Measurements from ENCODE around the gene TOX3.

The TOX3 gene

GRCh38 chr16:52547004-52547833 is at the start of gene TOX3:
Gene TOX3 (minus strand): TSS chr16:52547143. CDS start chr16:52546723, 420 bp downstream.
- DNase-seq, result peak; percentile 7 to 30

- no peak for DNase-seq
These were observed 45.8 kb upstream of the TOX3 start for GRCh38 chr16:52592778-52593177.

- no peak for DNase-seq
These were observed 45.1 kb upstream of the TOX3 start for GRCh38 chr16:52591934-52592592.

DNA sequence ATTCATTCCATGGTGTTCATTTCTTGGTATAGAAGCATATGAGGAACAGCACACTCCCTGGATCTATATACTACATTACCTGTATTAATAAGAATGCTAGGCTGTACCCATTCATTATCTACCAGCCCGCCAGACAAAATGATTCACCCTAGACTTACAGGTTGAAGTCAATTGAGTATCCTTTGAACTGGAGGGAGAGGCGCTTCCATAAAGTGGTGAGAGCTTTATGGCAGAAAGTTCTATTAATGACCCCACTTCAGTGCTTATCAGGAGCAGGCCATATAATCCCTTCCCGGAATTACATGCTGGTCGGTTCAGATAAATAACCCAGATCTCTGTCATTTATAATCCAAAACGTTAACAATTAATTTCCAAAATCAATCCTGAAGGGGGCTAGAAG is 44.5 kb upstream of the TOX3 start:
- DNase-seq, result no peak

DNA sequence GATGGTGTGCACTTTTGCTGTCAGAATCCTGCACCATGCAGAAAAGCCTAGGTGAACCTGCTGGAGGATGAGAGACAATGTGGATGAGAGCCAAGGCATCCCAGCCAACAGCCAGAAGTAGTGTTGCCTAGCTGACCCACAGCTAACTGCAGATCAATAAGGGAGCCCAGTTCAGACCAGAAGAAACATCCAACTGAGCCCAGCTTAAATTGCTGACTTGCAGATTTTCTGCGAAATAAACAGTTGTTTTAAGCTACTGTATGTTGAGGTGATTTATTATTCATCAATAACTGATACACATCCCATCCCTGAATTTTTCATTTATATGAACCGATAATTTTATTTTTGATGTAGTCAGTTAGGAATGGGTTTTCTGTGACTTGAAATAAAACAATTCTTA is 39.2 kb upstream of the TOX3 start:
- DNase-seq, result no peak

DNA sequence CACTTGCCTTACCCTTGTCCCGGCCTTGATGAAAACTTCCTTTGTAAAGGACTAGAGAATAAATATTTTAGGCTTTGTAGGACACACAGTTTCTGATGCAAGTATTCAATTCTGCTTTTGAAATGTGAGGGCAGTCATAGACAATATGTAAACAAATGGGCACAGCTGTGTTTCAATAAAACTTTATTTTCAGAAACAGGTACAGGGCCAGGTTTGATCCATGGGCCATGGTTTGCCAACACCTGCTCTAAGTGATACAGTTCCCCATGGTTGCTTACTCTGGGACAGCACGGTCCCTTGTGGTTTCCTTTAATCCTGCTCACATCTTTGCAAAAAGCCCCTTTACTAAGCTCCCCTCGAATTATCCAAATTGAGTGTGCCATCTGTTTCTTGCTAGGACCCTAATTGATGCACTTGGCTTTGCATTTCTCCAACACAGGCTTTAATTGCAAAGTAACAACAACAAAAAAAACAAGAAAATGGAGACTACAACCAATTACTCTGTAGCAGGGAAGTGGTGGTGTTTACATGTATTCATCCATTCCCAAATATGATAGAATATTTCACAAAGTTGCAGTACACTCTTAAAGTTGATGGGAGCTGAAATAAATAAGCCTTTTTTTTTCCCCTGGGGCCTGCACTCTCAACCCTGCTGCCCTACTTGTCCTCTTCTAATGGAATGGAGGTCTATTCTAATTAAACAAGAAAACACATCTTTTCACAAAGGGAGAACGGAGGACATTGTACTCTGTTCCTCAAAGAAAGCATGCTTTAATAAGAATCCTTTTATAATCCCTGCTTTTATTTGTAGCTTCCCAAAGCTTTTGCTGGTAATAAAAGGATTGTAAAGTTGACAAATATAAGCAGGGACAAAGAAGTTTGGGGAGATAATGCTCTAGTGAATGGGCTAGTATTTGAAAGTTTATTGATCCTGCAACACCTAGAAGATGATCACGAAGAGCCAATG is 37.7 kb upstream of the TOX3 start:
- no peak for DNase-seq

- no peak for DNase-seq
These were observed 34.6 kb upstream of the TOX3 start for GRCh38 chr16:52581530-52581929.

DNA sequence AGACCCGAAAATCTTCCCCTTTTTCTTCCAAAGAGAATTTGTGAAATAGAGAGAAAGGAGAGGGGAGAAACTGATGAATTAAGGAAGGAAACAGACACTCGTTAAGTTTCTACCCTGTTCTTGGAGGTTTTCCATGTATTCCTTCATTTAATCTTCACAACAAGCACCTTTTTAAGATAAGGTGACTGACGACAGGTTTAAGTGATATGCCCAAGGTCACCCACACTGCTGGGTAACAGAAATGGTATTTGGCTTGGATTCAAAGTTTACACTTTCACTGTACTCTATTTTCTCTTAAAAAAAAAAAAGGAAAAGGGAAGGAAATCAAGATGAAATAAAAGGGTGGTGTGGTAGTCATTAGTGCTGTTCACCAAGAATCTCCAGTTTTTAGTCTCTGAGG is 33.5 kb upstream of the TOX3 start:
- no peak for DNase-seq

DNA sequence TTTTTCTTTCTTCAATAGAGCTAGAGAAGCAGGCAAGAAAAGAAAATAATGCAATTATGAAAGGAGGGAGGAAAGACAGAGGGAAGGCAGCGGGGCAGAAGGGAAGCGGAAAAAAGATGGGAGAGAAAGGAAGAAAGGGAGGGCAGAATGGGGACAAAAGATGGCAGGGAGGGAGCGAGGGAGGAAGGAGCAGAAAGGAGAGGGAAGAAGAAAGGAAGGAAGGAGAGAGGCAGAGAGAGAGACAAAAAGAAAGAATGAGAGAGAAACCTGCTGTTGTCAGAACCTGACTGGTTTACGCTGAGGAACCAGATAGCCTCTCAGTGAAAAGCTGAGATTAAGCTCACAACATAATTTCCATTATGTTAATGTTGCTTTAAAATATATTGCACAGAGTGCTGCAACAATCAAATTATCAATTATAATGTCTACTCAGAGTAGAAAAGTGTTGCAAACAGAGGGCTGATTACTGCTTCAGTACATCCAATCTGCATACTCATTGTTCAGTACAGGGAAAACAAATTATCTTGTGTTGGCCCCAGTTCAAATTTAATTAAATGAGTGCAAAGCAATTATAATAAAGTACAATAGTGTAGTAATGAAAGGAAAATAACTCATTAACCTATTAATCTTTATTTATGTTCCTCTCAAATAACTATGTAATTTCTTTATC is 32.0 kb upstream of the TOX3 start:
- DNase-seq, result no peak

DNA sequence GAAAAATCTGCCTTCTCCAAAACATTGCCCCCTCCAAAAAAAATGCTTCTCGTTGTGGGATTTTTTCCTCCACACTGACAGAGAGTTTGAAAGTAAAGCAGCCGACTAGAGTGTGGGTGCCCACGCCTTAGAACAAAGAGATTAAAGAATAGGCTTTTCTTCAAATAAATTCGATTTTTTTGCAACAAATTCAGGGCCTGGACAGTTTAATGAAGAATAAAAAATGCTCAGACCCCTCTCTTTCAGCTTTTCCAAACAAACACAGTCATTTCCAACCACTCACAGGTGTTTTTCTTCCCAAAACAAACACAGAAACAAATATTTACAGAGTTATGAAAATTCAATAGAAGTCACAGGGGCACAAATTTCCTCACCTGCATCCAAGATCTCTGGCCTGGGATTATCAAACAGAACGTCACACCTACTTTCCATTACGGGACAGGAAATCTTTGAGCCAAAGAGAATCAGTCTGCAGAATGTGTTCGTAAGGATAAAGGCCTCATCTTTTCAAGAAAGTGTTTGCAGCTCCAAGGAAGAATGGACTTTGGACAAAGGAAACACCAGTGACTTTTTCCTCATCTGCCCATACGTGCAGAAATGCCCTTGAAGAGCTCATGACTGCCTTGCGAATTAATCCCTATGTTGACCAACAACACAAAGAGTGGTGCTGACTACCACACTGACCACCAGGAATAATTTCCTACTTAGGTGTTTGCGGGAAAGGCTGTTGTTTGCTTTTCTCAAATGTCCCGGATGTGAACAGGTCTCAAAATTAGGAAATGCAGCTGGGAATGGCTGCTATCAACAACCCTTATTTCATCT is 31.3 kb upstream of the TOX3 start:
- peak in 1 of 2 experiments; percentile 12 for DNase-seq

DNA sequence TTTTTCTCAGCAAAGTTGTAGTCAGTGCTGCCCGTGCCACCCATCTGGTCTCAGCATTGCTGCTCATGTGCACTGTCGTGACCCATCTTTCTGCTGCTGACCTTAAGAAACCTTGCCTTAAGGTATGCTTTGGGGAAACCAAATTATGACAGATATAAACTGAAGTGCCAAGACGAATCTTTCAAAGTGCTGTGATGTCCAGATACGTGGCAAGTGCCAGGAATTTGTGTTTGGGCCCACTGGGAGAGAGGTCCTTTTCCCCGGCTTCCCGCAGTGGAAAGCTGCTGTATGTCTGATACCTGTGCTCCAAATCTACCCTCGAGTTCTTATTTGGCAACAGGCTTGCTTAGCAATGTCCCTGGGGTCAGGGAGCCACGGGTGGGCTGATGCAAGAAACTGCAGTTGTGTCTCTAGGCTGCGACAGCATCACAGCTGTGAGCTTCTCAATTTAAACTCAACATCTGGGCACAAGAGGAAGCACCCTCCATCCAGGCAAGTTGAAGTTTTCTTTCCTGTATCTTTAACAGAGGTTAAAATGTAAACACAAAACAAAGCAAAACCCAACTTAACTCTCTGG is 30.3 kb upstream of the TOX3 start:
- DNase-seq, result no peak

DNA sequence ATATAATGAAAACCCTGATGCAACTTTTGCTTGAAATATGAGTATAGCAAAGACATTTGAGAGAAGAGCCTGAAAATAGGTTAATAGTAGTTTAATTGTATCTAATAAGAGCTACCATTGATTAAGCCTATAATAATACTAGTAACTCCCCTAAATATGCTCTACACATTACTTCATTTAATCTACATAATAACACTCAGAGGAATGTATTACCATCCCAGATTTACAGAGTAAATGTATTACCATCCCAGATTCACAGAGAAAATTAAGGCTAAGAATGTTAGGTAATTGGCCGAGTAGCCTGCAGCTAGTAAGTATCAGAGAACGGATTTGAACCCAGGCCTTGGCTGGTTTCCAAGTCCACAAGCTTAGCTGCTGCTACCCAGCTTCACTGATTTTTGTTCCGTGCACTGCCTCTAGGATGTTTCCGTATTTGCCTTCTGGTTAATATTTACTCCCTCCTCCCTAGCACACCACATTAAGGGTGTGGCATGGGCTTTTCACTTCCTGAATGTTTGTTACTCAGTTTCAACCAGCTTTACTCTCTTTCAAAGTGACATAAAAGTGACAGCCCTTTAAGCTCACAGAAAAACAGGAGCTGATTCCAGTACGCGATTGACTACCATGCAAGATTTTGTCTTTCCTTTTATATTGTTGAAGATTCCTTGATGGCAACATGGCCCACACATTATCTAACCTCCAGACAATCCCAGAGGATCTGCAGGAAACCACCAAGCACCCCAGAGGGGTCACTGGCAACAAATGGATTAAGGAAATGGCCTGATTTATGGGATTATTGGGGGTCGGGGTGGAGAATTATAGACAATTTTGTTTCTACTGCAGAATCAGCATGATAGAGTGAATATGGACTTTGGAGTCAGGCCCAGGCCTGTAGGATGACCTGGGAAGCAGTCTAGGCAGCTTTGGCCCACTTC is 26.7 kb upstream of the TOX3 start:
- no peak for DNase-seq

- peak in 1 of 2 experiments; percentile 10 for DNase-seq
These were observed 25.7 kb upstream of the TOX3 start for GRCh38 chr16:52572656-52573055.

- DNase-seq, result no peak
These were observed 23.6 kb upstream of the TOX3 start for GRCh38 chr16:52570495-52571091.

- no peak for DNase-seq
These were observed 22.8 kb upstream of the TOX3 start for GRCh38 chr16:52569701-52570100.

DNA sequence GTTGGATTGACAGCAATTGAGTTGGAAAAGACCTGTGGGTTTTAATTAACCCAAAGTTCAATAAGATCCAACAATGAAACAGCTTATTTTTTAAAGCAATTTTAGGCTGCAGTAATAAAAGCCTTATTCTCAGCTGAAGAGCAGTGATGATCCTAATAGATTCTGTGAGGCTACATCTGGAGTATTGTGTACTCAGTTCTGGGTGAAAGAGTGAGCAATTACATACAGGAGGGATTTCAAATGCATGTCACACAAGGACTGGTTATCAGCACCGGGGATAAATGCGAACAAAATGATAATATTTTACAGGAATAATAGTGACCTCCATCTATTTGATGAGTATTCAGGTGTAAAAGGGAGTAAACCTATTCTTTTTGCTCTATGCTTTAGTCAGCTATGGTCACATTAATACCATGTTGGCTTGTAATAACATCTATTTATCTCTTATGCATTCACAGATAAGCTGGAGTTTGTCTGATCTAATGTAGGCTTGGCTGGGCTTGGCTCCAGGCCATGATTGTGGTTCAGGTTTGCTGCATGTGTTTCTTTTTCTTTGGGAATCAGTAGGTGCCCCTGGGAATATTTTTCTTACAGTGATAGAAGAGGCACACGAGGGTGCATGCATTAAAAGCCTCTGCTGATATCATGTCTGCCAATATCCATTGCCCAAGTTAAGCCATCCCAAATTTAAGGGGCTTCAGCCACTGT is 22.2 kb upstream of the TOX3 start:
- peak; percentile 68 to 77 for DNase-seq

GRCh38 chr16:52568495-52568894 is 21.6 kb upstream of the TOX3 start:
- DNase-seq, result no peak

- DNase-seq, result no peak
These were observed 20.2 kb upstream of the TOX3 start for GRCh38 chr16:52567193-52567592.
